Psoas muscle (tissue), 8 donors: Measurements from ENCODE around the gene RUVBL1. TPM values are rescaled to one million over a fixed set of nuclear protein-coding genes. Genes with fewer than 3 reads are reported as not detected.
A peak's percentile ranks its signal among the peaks of the same experiment; 100 is the strongest.

Experiments used
- ATAC-seq, 4 donors: fragments of 200-7000 bp; cut with Tn5 transposase; one replicate each; pipeline ENCODE4 v1.9.1; 2020; ENCODE audit warnings: moderate library complexity in 3 of 4, mild to moderate bottlenecking in 2 of 4
- DNase-seq, 2 donors: peaks; one replicate each; pipeline ENCODE4 v3.0.0-alpha.2; 2020
- H3K27ac ChIP-seq: fragments of 200-600 bp; one replicate; pipeline ENCODE4 v1.8.0; 2022
- H3K27me3 ChIP-seq, 3 donors: fragments of 200-600 bp in 1 of 3; one replicate each; pipeline versions ENCODE4 v1.6.1 to v1.8.0; 2013 to 2022; ENCODE audit warnings: low read length in 2 of 3, mild to moderate bottlenecking in 2 of 3, moderate library complexity in 1 of 3; ENCODE audit not compliant: insufficient read depth in 3 of 3
- H3K36me3 ChIP-seq, 2 donors: fragments of 200-600 bp in 1 of 2; one replicate each; pipeline versions ENCODE4 v1.6.1 to v1.8.0; 2013 to 2022; ENCODE audit warnings: low read depth in 1 of 2, mild to moderate bottlenecking in 1 of 2, moderate library complexity in 1 of 2; ENCODE audit not compliant: insufficient read depth in 1 of 2
- H3K4me1 ChIP-seq: fragments of 200-600 bp; one replicate; pipeline ENCODE4 v1.8.0; 2022
- H3K4me3 ChIP-seq: fragments of 200-600 bp; one replicate; pipeline ENCODE4 v1.8.0; 2022; ENCODE audit warnings: mild to moderate bottlenecking
- H3K9me3 ChIP-seq: fragments of 200-600 bp; one replicate; pipeline ENCODE4 v1.8.0; 2022
- WGBS, 3 donors: extraction: QIAGEN DNeasy Blood & Tissue Kit; methylation state at CpG; one replicate each; pipeline versions ENCODE4 v1.1.6 to v1.1.7; 2013; 5-methylcytosine and 5-hydroxymethylcytosine counted together
- intact Hi-C, 2 donors: fragments of 100-400 bp; cut with DNase I; formaldehyde crosslinking; loops; one replicate each; pipeline versions ENCODE4 v1.11.0 to v1.14.2; 2022
- polyA plus RNA-seq, 3 donors: library from polyadenylated mRNA; stranded (reverse); fragments of 200-250 nt; gene quantifications; one replicate each; pipeline ENCODE4 v1.2.3, GENCODE V29; 2013
- total RNA-seq, 4 donors: library from RNA; stranded (reverse); fragmentation: NEBNext Ultra II Directional in 2 of 4; extraction: Animal tissue kit (Norgen Biotek cat#: 25700) in 2 of 4; gene quantifications; one replicate each; pipeline versions ENCODE4 v1.2.1 to v1.2.4, GENCODE V29; 2021 to 2023
- TF ChIP-seq, protein P1 (sequence below): fragments of 200-600 bp; IDR thresholded peaks from one replicate; pipeline ENCODE4 v1.8.0; 2022; ENCODE audit warnings: antibody characterized with exemption
- donor health status: healthy with polysubstance abuse.
- donor health status: DM: no; HTN: no; CAD: no; lungs with moderate emphysema.
- donor health status: Bipolar disorder and iron deficiency.
- donor health status: healthy.
- donor health status: DM: yes; HTN: yes; CAD: no.
- donor health status: DM: no; HTN: no; CAD: no.
- donor health status: DM: no; HTN: no; CAD: no.
- donor health status: DM: yes; HTN: yes; CAD: no.

Gene RUVBL1
- total and polyA plus RNA-seq, 7 donors, result 12.9 to 53.9 (median 19.6) TPM

DNA sequence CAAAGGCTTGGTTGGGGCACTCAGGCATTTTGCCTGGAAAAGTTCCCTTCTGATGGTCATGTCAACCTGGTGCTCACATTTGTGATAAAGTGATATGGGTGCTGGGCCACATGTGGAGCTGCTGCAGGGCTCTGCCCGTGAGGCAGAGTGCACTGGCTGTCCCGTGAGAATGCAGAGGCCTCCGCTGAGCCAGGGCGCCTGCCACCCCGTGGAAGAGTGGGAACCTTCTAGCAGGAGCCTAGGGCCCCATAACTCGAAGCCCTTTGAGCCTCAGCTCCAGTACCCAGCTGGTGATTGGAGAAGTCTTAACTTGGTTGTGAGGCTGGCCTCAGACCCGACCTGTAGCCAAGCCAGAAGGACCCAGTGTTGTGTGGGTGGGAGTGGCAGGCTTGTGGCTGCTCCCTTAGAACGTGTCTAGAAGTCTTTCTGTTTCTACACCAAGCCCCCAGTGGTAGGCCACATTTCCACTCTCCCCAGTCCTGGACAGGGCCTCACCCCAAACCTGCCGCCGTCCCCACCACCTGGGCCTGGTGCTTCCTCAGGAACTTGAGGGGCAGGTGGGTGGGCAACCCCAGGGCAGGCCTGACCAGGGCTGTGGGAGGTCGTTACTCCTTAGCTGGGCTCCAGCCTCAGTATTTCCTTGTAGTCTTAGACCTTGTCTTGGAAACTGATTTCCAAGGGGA, 51.7 kb downstream of the RUVBL1 start:
- Histone ChIP-seq H3K4me3 (no peak overlapping the region), H3K27ac (no peak overlapping the region), H3K4me1 (peaks cover 9% of the 10 kb centered on the region), H3K9me3 (no peaks in the 10 kb centered on the region), H3K36me3 (peaks cover 9 to 75% of the 10 kb centered on the region in 2 donors), H3K27me3 (no peaks in the 10 kb centered on the region)
- DNase-seq (no peak), ATAC-seq (no peak)
- intact Hi-C loops, result loop anchor here in 1 of 2 donors (10.0 kb wide), 1 partner anchor 533 kb away; no protein-coding TSS in a partner anchor
- TF ChIP-seq, protein P1, sequence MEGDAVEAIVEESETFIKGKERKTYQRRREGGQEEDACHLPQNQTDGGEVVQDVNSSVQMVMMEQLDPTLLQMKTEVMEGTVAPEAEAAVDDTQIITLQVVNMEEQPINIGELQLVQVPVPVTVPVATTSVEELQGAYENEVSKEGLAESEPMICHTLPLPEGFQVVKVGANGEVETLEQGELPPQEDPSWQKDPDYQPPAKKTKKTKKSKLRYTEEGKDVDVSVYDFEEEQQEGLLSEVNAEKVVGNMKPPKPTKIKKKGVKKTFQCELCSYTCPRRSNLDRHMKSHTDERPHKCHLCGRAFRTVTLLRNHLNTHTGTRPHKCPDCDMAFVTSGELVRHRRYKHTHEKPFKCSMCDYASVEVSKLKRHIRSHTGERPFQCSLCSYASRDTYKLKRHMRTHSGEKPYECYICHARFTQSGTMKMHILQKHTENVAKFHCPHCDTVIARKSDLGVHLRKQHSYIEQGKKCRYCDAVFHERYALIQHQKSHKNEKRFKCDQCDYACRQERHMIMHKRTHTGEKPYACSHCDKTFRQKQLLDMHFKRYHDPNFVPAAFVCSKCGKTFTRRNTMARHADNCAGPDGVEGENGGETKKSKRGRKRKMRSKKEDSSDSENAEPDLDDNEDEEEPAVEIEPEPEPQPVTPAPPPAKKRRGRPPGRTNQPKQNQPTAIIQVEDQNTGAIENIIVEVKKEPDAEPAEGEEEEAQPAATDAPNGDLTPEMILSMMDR, result no peak
- WGBS, 3 donors, result 68 to 78% (median 77%) methylated on average over 11 of the region's 11 CpGs

DNA sequence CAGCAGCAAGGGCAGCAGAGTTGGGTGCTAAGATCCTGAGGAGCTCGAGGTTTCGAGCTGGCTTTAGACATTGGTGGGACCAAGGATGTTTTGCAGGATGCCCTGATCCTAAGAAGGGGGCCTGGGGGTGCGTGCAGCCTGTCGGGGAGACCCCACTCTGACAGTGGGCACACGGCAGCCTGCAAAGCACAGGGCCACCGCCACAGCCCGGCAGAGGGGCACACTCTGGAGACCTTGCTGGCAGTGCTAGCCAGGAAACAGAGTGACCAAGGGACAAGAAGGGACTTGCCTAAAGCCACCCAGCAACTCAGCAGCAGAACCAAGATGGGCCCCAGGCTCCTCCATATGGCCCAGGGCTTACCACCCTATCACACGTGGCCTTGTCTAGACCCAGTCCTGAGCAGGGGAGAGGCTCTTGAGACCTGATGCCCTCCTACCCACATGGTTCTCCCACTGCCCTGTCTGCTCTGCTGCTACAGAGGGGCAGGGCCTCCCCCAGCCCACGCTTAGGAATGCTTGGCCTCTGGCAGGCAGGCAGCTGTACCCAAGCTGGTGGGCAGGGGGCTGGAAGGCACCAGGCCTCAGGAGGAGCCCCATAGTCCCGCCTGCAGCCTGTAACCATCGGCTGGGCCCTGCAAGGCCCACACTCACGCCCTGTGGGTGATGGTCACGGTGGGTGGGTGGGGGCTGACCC, 52.6 kb downstream of the RUVBL1 start:
- no peak overlapping the region for H3K4me3 ChIP-seq
- H3K27ac ChIP-seq, result no peak overlapping the region
- H3K4me1 ChIP-seq, result peaks cover 5% of the 10 kb centered on the region
- TF ChIP-seq, protein P1, result no peak
- 80 to 92% (median 85%) methylated on average over 13 of the region's 13 CpGs for WGBS, 3 donors
- H3K9me3 ChIP-seq, result no peaks in the 10 kb centered on the region
- H3K27me3 ChIP-seq, result no peaks in the 10 kb centered on the region
- ATAC-seq (no peak), DNase-seq (no peak)
- peaks cover 10 to 84% of the 10 kb centered on the region in 2 donors for H3K36me3 ChIP-seq
- intact Hi-C loops, result loop anchor here in 1 of 2 donors (10.0 kb wide), 1 partner anchor 534 kb away; no protein-coding TSS in a partner anchor

DNA sequence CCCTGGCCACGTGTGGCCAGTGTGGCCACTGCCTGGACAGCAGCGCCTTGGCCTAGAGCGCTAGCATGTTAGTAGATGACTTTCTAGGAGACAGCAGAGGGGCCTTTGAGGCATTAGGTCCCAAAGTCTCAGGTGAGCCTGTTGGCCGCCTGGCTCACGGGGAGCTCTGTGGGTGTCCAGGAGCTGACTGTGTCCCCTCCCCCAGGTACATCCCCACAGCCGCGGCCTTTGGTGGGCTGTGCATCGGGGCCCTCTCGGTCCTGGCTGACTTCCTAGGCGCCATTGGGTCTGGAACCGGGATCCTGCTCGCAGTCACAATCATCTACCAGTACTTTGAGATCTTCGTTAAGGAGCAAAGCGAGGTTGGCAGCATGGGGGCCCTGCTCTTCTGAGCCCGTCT, 54.3 kb downstream of the RUVBL1 start:
- TF ChIP-seq, protein P1, result no peak
- H3K27ac ChIP-seq, result no peak overlapping the region
- peaks cover 4% of the 10 kb centered on the region for H3K4me1 ChIP-seq
- 91 to 92% (median 91%) methylated on average over 15 of the region's 15 CpGs for WGBS, 3 donors
- H3K36me3 ChIP-seq, result peaks cover 10 to 100% of the 10 kb centered on the region in 2 donors
- no peak overlapping the region for H3K4me3 ChIP-seq
- intact Hi-C loops, result no loop called here
- H3K9me3 ChIP-seq, result no peaks in the 10 kb centered on the region
- ATAC-seq (no peak), DNase-seq (no peak)
- H3K27me3 ChIP-seq, result no peaks in the 10 kb centered on the region

DNA sequence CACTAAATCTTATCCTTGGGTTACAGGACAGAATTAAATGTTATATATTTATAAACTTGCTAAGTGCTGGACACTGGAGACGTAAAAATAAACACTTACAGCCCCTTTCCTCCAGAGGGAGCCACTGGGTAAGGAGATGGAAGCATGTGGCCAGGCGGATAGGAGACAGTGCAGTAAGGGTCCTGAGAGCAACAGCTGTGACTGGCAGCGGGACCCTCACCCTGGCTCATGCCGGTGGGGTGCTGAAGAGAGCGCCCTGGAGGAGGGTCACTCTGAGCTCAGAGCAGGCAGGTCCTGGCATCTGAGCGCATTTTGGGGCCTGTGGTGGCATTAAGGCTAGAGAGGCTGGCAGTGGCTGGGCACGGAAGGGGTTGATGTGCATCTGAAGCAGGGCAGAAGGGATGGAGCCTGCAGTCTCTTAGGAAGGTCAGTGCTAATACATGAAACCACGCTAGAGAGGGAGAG, 55.4 kb downstream of the RUVBL1 start:
- intact Hi-C loops, result no loop called here
- H3K36me3 ChIP-seq, result peaks cover 10 to 100% of the 10 kb centered on the region in 2 donors
- ATAC-seq, result peak in 3 of 4 donors; percentile 34 to 69 (median 68)
- no peak for DNase-seq
- no peak overlapping the region for H3K4me3 ChIP-seq
- no peaks in the 10 kb centered on the region for H3K4me1 ChIP-seq
- no peaks in the 10 kb centered on the region for H3K9me3 ChIP-seq
- TF ChIP-seq, protein P1, result peak; percentile 43
- 75 to 85% (median 78%) methylated on average over 8 of the region's 8 CpGs for WGBS, 3 donors
- H3K27ac ChIP-seq, result no peak overlapping the region
- H3K27me3 ChIP-seq, result no peaks in the 10 kb centered on the region
